AG04450 (cell line): ENCODE results near the gene C1R. TPM values are rescaled to one million over a fixed set of nuclear protein-coding genes. Genes with fewer than 3 reads are reported as not detected.
"Not testable (repeated sequence)": the region's sequence is repeated elsewhere in the genome, so short reads cannot be mapped to it uniquely, and the experiment has no call there.

Experiments
- CTCF ChIA-PET: fragments of 300-600, 350-600 bp; formaldehyde crosslinking; extraction: SDS; loops from one replicate; lab custom pipeline; 2022; ENCODE audit warnings: antibody characterized with exemption, inconsistent platforms; lab: Charles Lee
- POLR2A ChIA-PET: fragments of 350-600 bp; formaldehyde crosslinking; extraction: SDS; loops from one replicate; lab custom pipeline; 2021; ENCODE audit warnings: antibody characterized with exemption, inconsistent platforms; lab: Yijun Ruan, JAX
- DNase-seq: peaks from one replicate; pipeline ENCODE4 v3.0.0-alpha.2; 2011; ENCODE audit warnings: low read depth, low spot score
- H3K27ac ChIP-seq: one replicate; pipeline ENCODE4 v1.5.1; 2012; ENCODE audit warnings: low read depth, low read length, control low read depth
- H3K27me3 ChIP-seq: one replicate; pipeline ENCODE4 v1.6.0; 2012; ENCODE audit warnings: low read length; ENCODE audit not compliant: control insufficient read depth, insufficient read depth
- H3K4me3 ChIP-seq: 2 replicates; pipeline ENCODE4 v1.5.1; 2011; ENCODE audit warnings: mild to moderate bottlenecking, low read depth, low read length, control low read depth
- H3K9me3 ChIP-seq: 2 replicates; pipeline ENCODE4 v1.5.1; 2012; ENCODE audit warnings: low read length; ENCODE audit not compliant: control insufficient read depth, insufficient read depth
- polyA plus RNA-seq: library from polyadenylated mRNA; depleted of rRNA; stranded (reverse); fragments of >200 nt; gene quantifications from 2 replicates; pipeline ENCODE4 v1.2.3, GENCODE V29; 2011
- TF ChIP-seq, protein P1 (sequence below): IDR thresholded peaks from 2 replicates; pipeline ENCODE4 v1.5.1; 2011; ENCODE audit warnings: low read depth, low read length, control low read depth, inconsistent platforms

The C1R gene
- polyA plus RNA-seq, 1 experiment = 617 TPM

DNA sequence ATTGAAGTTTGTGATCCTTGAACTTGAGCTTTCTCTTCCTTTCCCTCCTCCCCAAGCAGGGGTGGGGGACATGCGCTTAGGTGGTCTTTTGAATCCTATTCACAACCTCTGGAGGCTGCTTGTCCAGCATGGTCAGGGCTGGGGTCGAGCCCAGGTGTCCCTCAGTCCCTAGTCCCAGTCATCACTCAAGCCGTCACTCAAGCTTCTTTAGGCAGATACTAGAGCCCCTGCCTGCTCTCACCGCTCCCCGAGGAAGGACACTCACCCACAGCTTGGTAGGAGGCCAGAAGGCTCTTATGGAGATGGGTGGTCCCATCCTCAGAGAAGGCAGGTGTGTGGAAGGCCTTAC lies 17.3 kb upstream of the C1R start:
- POLR2A ChIA-PET = interaction anchor here (0.8 kb wide), 1 partner anchor 49 kb away, joined by 4 read pairs; the partner anchor contains the start of gene C1S
- Histone ChIP-seq H3K27me3 (no peaks in the 10 kb centered on the region), H3K27ac (no peak overlapping the region), H3K4me3 (peak overlapping the region; percentile 82), H3K9me3 (peaks cover 2% of the 10 kb centered on the region)
- CTCF ChIA-PET = interaction anchor here (0.5 to 3.8 kb wide), 24 partner anchors 9 to 828 kb away, joined by 3 to 22 read pairs (median 4); partner anchors contain the start of genes C1R, C1S, LPCAT3 and SPSB2
- no peak for DNase-seq
- TF ChIP-seq, protein P1, sequence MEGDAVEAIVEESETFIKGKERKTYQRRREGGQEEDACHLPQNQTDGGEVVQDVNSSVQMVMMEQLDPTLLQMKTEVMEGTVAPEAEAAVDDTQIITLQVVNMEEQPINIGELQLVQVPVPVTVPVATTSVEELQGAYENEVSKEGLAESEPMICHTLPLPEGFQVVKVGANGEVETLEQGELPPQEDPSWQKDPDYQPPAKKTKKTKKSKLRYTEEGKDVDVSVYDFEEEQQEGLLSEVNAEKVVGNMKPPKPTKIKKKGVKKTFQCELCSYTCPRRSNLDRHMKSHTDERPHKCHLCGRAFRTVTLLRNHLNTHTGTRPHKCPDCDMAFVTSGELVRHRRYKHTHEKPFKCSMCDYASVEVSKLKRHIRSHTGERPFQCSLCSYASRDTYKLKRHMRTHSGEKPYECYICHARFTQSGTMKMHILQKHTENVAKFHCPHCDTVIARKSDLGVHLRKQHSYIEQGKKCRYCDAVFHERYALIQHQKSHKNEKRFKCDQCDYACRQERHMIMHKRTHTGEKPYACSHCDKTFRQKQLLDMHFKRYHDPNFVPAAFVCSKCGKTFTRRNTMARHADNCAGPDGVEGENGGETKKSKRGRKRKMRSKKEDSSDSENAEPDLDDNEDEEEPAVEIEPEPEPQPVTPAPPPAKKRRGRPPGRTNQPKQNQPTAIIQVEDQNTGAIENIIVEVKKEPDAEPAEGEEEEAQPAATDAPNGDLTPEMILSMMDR = no peak

DNA sequence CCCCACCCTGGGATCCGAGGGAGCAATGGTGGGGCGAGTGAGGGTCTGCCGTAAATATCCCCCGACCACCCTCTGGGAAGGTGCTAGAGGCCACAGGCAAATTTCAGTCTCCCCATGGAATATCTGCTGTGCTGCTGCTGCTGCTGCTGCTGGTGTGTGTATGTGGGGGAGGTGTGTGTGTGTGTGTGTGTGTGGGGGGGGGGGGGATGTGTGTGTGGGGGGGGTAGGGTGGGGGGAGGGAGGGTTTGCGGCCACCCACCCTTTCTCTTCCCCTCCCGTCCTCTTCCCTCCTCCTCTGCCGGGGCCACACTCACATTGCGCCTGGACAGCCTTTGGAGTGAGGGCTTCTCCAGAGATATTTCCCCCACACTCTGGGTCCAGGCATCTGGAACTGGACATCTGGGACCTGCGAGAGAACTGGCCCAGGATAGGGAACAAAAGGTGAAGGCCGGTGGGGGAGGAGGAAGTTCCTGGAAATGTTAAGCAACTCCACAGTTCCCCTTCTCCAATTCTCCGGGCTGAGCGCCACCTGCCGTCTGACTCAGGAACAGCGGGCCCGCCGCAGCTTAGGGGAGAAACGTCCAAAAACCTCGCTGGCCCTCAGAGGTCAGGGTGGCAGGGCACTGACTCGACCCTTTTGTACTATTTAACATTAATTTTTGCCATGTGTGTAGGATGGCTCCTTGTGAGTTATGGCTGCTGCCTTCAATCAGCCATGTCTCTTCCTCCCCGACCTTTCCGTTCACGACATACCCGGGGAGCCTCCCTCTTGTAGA lies 16.7 kb upstream of the C1R start, which contains the start of gene C1RL:
C1RL (minus strand) TSS at position 419 of the 776 bp plus-strand sequence; CDS start at position 385, 34 bp downstream.
- ChIA-PET POLR2A (interaction anchor here (0.6 to 2.2 kb wide), 9 partner anchors 15 to 218 kb away, joined by 3 to 15 read pairs (median 4); partner anchors contain the start of genes C12orf57, C1S, LPCAT3 and RNU7-1), CTCF (interaction anchor here (0.5 to 3.8 kb wide), 28 partner anchors 10 to 828 kb away, joined by 3 to 22 read pairs (median 4); partner anchors contain the start of genes C1R, C1S, LPCAT3 and SPSB2)
- DNase-seq = no peak
- TF ChIP-seq, protein P1 = peak; percentile 97
- peaks cover 2% of the 10 kb centered on the region for H3K9me3 ChIP-seq
- no peaks in the 10 kb centered on the region for H3K27me3 ChIP-seq
- peak within 1 kb of the TSS; percentile 96 for H3K27ac ChIP-seq
- H3K4me3 ChIP-seq = peak within 1 kb of the TSS; percentile 82

DNA sequence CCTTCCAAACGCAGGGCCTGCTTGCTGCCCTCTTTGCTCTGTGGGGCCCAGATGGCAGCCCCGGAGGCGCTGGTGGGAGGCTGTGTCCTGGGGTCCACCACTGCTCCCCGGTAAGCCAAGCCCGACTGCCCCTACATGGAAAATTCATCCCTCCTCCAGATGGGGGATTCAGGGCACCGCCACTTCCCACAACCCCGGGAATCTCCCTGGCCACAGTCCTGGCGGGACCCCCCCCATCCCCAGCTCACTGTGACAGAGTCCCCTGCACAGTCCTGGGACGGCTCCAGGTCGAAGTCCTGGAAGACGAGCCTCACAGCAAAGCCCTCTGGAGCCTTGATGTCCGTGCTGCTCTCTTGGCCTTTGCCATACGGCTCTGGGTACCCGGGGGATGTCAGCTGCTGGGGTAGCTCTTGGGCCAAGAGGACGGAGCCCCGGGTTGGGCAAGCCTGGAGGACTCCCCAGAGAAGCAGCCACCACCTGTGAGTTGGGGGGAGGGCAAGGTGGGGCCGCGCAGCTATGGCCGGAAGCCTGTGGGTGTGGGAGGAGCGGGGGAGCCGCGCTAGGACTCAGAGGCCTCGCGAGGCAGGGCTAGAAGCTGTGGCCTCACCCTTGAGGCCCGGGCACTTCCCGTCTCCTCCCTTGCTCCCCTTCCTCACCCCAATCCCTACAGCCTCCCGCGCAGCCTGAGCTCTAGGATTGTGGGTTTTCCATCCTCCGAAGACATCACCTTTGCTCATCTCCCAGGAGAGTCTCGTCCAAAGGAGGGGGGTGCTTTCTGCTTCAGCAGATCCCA lies 16.0 kb upstream of the C1R start:
- no peak for DNase-seq

DNA sequence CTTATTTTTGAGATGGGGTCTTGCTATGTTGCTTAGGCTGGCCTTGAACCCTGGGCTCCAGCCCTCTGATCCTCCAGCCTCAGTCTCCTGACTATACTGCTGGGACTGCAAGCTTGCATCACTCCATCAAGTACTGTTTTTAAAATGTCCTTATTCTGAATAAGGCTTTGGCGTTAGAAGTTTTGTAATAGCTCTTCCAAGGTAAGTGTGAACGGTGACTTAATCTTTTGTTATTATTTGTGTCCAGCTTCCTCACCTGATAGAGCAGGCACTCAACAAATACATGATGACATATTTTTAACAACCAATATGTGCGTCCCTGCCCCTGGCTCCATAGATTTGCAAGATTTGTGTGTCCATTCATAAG lies 15.4 kb upstream of the C1R start:
- peaks cover 2% of the 10 kb centered on the region for H3K9me3 ChIP-seq
- H3K27ac ChIP-seq = peak overlapping the region; percentile 96
- CTCF ChIA-PET = interaction anchor here (0.8 to 3.8 kb wide), 9 partner anchors 8 to 181 kb away, joined by 3 to 21 read pairs (median 5); partner anchors contain the start of genes C1R and C1S
- POLR2A ChIA-PET = interaction anchor here (0.6 to 2.2 kb wide), 4 partner anchors 13 to 164 kb away, joined by 3 to 15 read pairs (median 8); partner anchors contain the start of genes C12orf57, C1S and RNU7-1
- peak overlapping the region; percentile 82 for H3K4me3 ChIP-seq
- TF ChIP-seq, protein P1 = no peak
- DNase-seq = no peak
- no peaks in the 10 kb centered on the region for H3K27me3 ChIP-seq

More for the DNA sequence above, 16.0 kb upstream of the C1R start:
- TF ChIP-seq, protein P1 = no peak
- H3K27me3 ChIP-seq = no peaks in the 10 kb centered on the region
- H3K4me3 ChIP-seq = peak overlapping the region; percentile 82
- POLR2A ChIA-PET = interaction anchor here (0.6 to 2.2 kb wide), 8 partner anchors 14 to 217 kb away, joined by 3 to 15 read pairs (median 6); partner anchors contain the start of genes C12orf57, C1S, LPCAT3 and RNU7-1
- CTCF ChIA-PET = interaction anchor here (0.8 to 3.8 kb wide), 11 partner anchors 9 to 235 kb away, joined by 3 to 22 read pairs (median 5); partner anchors contain the start of genes C1R, C1S and SPSB2
- H3K9me3 ChIP-seq = peaks cover 2% of the 10 kb centered on the region
- H3K27ac ChIP-seq = peak overlapping the region; percentile 96

DNA sequence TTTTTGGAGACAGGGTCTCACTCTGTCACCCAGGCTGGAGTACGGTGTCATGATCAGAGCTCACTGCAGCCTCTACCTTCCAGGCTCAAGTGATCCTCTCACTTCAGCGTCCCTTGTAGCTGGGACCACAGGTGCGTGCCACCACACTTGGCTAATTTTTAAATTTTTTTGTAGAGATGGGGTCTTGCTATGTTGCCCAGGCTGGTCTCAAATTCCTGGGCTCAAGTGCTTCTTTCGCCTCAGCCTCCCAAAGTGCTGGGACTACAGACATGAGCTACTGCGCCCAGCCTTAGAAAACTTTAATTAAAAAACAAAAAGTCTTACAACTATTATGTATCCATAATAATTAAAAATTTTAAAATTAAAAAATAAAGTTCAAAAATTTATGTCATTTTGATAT lies 14.9 kb upstream of the C1R start:
- not testable (repeated sequence) for H3K27me3 ChIP-seq, H3K27ac ChIP-seq, H3K9me3 ChIP-seq, DNase-seq
- CTCF ChIA-PET = interaction anchor here (0.8 to 3.8 kb wide), 7 partner anchors 8 to 144 kb away, joined by 3 to 21 read pairs (median 5); partner anchors contain the start of genes C1R and C1S
- POLR2A ChIA-PET = interaction anchor here (0.6 to 2.2 kb wide), 3 partner anchors 47 to 163 kb away, joined by 3 to 15 read pairs (median 5); partner anchors contain the start of genes C12orf57, C1S and RNU7-1
- peak overlapping the region; percentile 5; the same call in 1 of the 2 replicates for H3K4me3 ChIP-seq
